Spleen (tissue), 11 donors: ENCODE results near the gene C1QTNF2. TPM values are rescaled to one million over a fixed set of nuclear protein-coding genes. Genes with fewer than 3 reads are reported as not detected.

Source experiments
- DNase-seq: peaks from one replicate; pipeline ENCODE4 v3.0.0-alpha.2; 2020
- H3K27ac ChIP-seq, 8 donors: fragments of 200-600 bp; sonication (generic) in 7 of 8; 1 replicate in 4 of 8; 2 replicates in 4 of 8; pipeline versions ENCODE4 v1.5.0 to v1.8.0; 2016 to 2021; ENCODE audit warnings: inconsistent platforms in 4 of 8, mild to moderate bottlenecking in 4 of 8, moderate library complexity in 1 of 8
- H3K27me3 ChIP-seq, 7 donors: fragments of 200-600 bp; sonication (generic) in 6 of 7; replicated peaks in 1 of 7; 1 replicate in 4 of 7; 2 replicates in 3 of 7; pipeline versions ENCODE4 v1.5.0 to v1.8.0; 2016 to 2021; ENCODE audit warnings: inconsistent platforms in 3 of 7, mild to moderate bottlenecking in 1 of 7
- H3K36me3 ChIP-seq, 6 donors: fragments of 200-600 bp; sonication (generic) in 5 of 6; 1 replicate in 4 of 6; 2 replicates in 2 of 6; pipeline versions ENCODE4 v1.5.0 to v1.8.0; 2016 to 2021; ENCODE audit warnings: inconsistent platforms in 2 of 6
- H3K4me1 ChIP-seq, 6 donors: fragments of 200-600 bp; sonication (generic) in 5 of 6; 1 replicate in 3 of 6; 2 replicates in 3 of 6; pipeline versions ENCODE4 v1.5.0 to v1.8.0; 2016 to 2021; ENCODE audit warnings: inconsistent platforms in 3 of 6
- H3K4me3 ChIP-seq, 8 donors: fragments of 200-600 bp; sonication (generic) in 7 of 8; 1 replicate in 4 of 8; 2 replicates in 4 of 8; pipeline versions ENCODE4 v1.5.0 to v1.8.0; 2016 to 2021; ENCODE audit warnings: inconsistent platforms in 4 of 8, mild to moderate bottlenecking in 4 of 8, moderate library complexity in 2 of 8
- H3K9me3 ChIP-seq, 8 donors: fragments of 200-600 bp; sonication (generic) in 7 of 8; 1 replicate in 4 of 8; 2 replicates in 4 of 8; pipeline versions ENCODE4 v1.5.0 to v1.8.0; 2016 to 2021; ENCODE audit warnings: inconsistent platforms in 4 of 8
- CTCF ChIP-seq, 11 experiments: fragments of 200-600 bp in 7 of 11; fragments of 450-650 bp in 4 of 11; sonication (generic) in 4 of 11; IDR thresholded peaks in 8 of 11; conservative IDR thresholded peaks in 3 of 11; 1 replicate in 7 of 11; 2 replicates in 4 of 11; pipeline versions ENCODE4 v1.4.0 to v1.8.0; 2016 to 2021; ENCODE audit warnings: antibody characterized with exemption in 11 of 11, inconsistent platforms in 4 of 11, mild to moderate bottlenecking in 1 of 11
- POLR2A ChIP-seq, 3 donors: fragments of 450-650 bp; IDR thresholded peaks; one replicate each; pipeline ENCODE4 v1.5.1; 2017; ENCODE audit warnings: antibody characterized with exemption in 3 of 3, mild to moderate bottlenecking in 1 of 3
- POLR2AphosphoS5 ChIP-seq, 3 donors: sonication (generic); formaldehyde crosslinking; IDR thresholded peaks; one replicate each; pipeline ENCODE4 v1.5.1; 2017; ENCODE audit warnings: antibody characterized with exemption in 3 of 3
- WGBS, 5 donors: extraction: QIAGEN DNeasy Blood & Tissue Kit in 3 of 5; methylation state at CpG; one replicate each; pipeline versions ENCODE4 v1.1.5 to v1.1.7; 2013 to 2018; 5-methylcytosine and 5-hydroxymethylcytosine counted together
- intact Hi-C: fragments of 100-400 bp; cut with DNase I; formaldehyde crosslinking; loops from one replicate; pipeline ENCODE4 v1.15.0; 2023; ENCODE audit warnings: low total_unique reads
- polyA plus RNA-seq, 3 donors: library from polyadenylated mRNA; stranded (reverse); fragments of 200-250 nt; gene quantifications; one replicate each; pipeline ENCODE4 v1.2.1, GENCODE V29; 2013
- total RNA-seq, 7 donors: library from RNA; depleted of rRNA in 3 of 7; stranded (reverse); fragments of >200 nt in 3 of 7; fragmentation: NEBNext Ultra II Directional in 4 of 7; extraction: Animal tissue kit (Norgen Biotek cat#: 25700) in 4 of 7; gene quantifications; one replicate each; pipeline versions ENCODE4 v1.1.0 to v1.2.1, GENCODE V29; 2016 to 2021
- donor health status: healthy with polysubstance abuse.
- donor health status: DM: no; HTN: no; CAD: no; lungs with moderate emphysema.
- donor health status: DM: no; HTN: no; CAD: no.
- donor health status: Bipolar disorder and iron deficiency.
- donor health status: healthy.
- donor health status: DM: no; HTN: no; CAD: no.
- donor health status: DM: yes; HTN: yes; CAD: no.

C1QTNF2 gene
- total and polyA plus RNA-seq, 10 donors: 0.16 to 0.52 (median 0.32) TPM; not detected in 3

GRCh38 chr5:160385496-160385895 is 15.1 kb upstream of the C1QTNF2 start:
- H3K9me3 ChIP-seq: peaks cover 0 to 19% (median 18%) of the 10 kb centered on the region in 8 donors
- no peaks in the 10 kb centered on the region for H3K27me3 ChIP-seq
- no peaks in the 10 kb centered on the region for H3K4me1 ChIP-seq
- H3K36me3 ChIP-seq: no peaks in the 10 kb centered on the region
- TF ChIP-seq CTCF (IDR thresholded peaks at IDR 0.05 in 8 of 11, conservative IDR thresholded peaks at IDR 0.05 in 3 of 11): no peak
- no peak for TF ChIP-seq POLR2A (IDR thresholded peaks at IDR 0.05)
- TF ChIP-seq POLR2AphosphoS5 (IDR thresholded peaks at IDR 0.05): no peak
- intact Hi-C loops: no loop called here
- H3K4me3 ChIP-seq: no peak overlapping the region
- no peak for DNase-seq
- H3K27ac ChIP-seq: no peak overlapping the region

- no peaks in the 10 kb centered on the region for H3K27me3 ChIP-seq
- intact Hi-C loops: no loop called here
- no peaks in the 10 kb centered on the region for H3K36me3 ChIP-seq
- H3K4me3 ChIP-seq: no peak overlapping the region
- DNase-seq: no peak
- H3K27ac ChIP-seq: no peak overlapping the region
- no peaks in the 10 kb centered on the region for H3K4me1 ChIP-seq
- 88 to 100% (median 98%) methylated on average over 1 of the region's 1 CpG for WGBS, 5 donors
- TF ChIP-seq POLR2A (IDR thresholded peaks at IDR 0.05): no peak
- no peak for TF ChIP-seq POLR2AphosphoS5 (IDR thresholded peaks at IDR 0.05)
- TF ChIP-seq CTCF (IDR thresholded peaks at IDR 0.05 in 8 of 11, conservative IDR thresholded peaks at IDR 0.05 in 3 of 11): no peak
- H3K9me3 ChIP-seq: peaks cover 0 to 19% (median 18%) of the 10 kb centered on the region in 8 donors
These were observed 14.3 kb upstream of the C1QTNF2 start for GRCh38 chr5:160384681-160385080.

- Histone ChIP-seq H3K27me3 (peaks cover 0 to under 1% (median 0%) of the 10 kb centered on the region in 7 donors), H3K36me3 (no peaks in the 10 kb centered on the region), H3K4me1 (no peaks in the 10 kb centered on the region), H3K27ac (no peak overlapping the region), H3K9me3 (peaks cover 0 to 9% (median 7%) of the 10 kb centered on the region in 8 donors), H3K4me3 (no peak overlapping the region)
- intact Hi-C loops: no loop called here
- 58 to 81% (median 73%) methylated on average over 3 of the region's 3 CpGs for WGBS, 5 donors
- TF ChIP-seq POLR2AphosphoS5 (IDR thresholded peaks at IDR 0.05) (no peak), POLR2A (IDR thresholded peaks at IDR 0.05) (no peak), CTCF (IDR thresholded peaks at IDR 0.05 in 8 of 11, conservative IDR thresholded peaks at IDR 0.05 in 3 of 11) (no peak)
- no peak for DNase-seq
These were observed 11.9 kb upstream of the C1QTNF2 start for GRCh38 chr5:160382346-160382745.

- Histone ChIP-seq H3K9me3 (no peaks in the 10 kb centered on the region), H3K4me3 (no peak overlapping the region), H3K36me3 (no peaks in the 10 kb centered on the region), H3K27me3 (peaks cover 0 to 23% (median 0%) of the 10 kb centered on the region in 7 donors), H3K4me1 (no peaks in the 10 kb centered on the region), H3K27ac (no peak overlapping the region)
- TF ChIP-seq POLR2AphosphoS5 (IDR thresholded peaks at IDR 0.05): no peak
- no peak for TF ChIP-seq POLR2A (IDR thresholded peaks at IDR 0.05)
- no peak for TF ChIP-seq CTCF (IDR thresholded peaks at IDR 0.05 in 8 of 11, conservative IDR thresholded peaks at IDR 0.05 in 3 of 11)
- WGBS, 5 donors: 75 to 89% (median 81%) methylated on average over 2 of the region's 2 CpGs
- no peak for DNase-seq
- intact Hi-C loops: no loop called here
These were observed 9.6 kb upstream of the C1QTNF2 start for GRCh38 chr5:160380041-160380440.
